Adrenal gland (tissue), 5 donors: ENCODE results near the gene RELN.

ENCODE experiments used
- POLR2A ChIP-seq, 2 donors: fragments of 450-650 bp; IDR thresholded peaks; one replicate each; pipeline ENCODE4 v1.6.1; 2017; ENCODE audit warnings: antibody characterized with exemption in 2 of 2, mild to moderate bottlenecking in 2 of 2, moderate library complexity in 1 of 2
- TF ChIP-seq, protein P1 (sequence below), 6 experiments: fragments of 450-650 bp in 4 of 6; fragments of 200-600 bp in 2 of 6; sonication (generic) in 1 of 6; IDR thresholded peaks; 1 replicate in 5 of 6; 2 replicates in 1 of 6; pipeline versions ENCODE4 v1.5.1 to v1.8.0; 2016 to 2021; ENCODE audit warnings: antibody characterized with exemption in 6 of 6, mild to moderate bottlenecking in 2 of 6, moderate library complexity in 1 of 6
- donor health status: DM: no; HTN: no; CAD: no.

DNA sequence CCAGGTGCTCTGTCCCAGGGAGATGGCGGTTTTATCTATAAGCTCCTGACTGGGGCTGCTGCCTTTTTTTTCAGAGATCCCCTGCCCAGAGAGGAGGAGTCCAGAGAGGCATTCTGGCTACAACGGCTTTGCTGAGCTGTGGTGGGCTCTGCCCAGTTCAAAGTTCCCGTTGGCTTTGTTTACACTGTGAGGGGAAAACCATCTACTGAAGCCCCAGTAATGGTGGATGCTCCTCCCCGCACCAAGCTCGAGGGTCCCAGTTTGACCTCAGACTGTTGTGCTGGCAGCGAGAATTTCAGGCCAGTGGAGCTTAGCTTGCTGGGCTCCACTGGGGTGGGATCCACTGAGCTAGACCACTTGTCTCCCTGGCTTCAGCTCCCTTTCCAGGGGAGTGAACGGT, 527.1 kb downstream of the RELN start:
- TF ChIP-seq, protein P1, sequence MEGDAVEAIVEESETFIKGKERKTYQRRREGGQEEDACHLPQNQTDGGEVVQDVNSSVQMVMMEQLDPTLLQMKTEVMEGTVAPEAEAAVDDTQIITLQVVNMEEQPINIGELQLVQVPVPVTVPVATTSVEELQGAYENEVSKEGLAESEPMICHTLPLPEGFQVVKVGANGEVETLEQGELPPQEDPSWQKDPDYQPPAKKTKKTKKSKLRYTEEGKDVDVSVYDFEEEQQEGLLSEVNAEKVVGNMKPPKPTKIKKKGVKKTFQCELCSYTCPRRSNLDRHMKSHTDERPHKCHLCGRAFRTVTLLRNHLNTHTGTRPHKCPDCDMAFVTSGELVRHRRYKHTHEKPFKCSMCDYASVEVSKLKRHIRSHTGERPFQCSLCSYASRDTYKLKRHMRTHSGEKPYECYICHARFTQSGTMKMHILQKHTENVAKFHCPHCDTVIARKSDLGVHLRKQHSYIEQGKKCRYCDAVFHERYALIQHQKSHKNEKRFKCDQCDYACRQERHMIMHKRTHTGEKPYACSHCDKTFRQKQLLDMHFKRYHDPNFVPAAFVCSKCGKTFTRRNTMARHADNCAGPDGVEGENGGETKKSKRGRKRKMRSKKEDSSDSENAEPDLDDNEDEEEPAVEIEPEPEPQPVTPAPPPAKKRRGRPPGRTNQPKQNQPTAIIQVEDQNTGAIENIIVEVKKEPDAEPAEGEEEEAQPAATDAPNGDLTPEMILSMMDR (IDR thresholded peaks at IDR 0.05): no peak
- TF ChIP-seq POLR2A (IDR thresholded peaks at IDR 0.05): no peak
